Stimulated activated CD4-positive, alpha-beta T cell treated with anti-CD3 and anti-CD28 coated beads, Interleukin-15, amount 100 ng/mL, for 48 hours (primary cell): ENCODE measurements around the gene SEC63.
"Not testable (repeated sequence)": the region's sequence is repeated elsewhere in the genome, so short reads cannot be mapped to it uniquely, and the experiment has no call there.

Experiments
- DNase-seq, 2 donors: peaks; one replicate each; pipeline ENCODE4 v3.0.0-alpha.2; 2020; ENCODE audit warnings: low read depth in 2 of 2

Gene SEC63

GRCh38 chr6:107972413-107973096, 14.5 kb upstream of the SEC63 start:
- no peak for DNase-seq

DNA sequence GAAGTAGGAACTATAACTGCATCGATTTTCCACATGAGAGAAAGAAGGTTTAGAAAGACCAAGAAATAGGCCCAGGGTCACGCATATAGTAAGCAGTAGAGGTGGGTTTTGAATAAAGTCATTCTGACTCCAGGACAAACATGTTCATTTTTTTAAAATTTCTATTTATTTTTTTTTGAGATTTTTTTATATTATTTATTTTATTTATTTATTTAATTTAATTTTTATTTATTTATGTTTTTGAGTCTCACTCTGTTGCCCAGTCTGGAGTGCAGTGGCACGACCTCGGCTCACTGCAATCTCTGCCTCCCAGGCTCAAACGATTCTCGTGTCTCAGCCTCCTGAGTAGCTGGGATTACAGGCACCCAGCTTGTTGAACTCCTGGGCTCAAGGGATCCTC, 13.2 kb upstream of the SEC63 start:
- DNase-seq = no peak

- DNase-seq = no peak
Measured at GRCh38 chr6:107970255-107970654, 12.2 kb upstream of the SEC63 start.

DNA sequence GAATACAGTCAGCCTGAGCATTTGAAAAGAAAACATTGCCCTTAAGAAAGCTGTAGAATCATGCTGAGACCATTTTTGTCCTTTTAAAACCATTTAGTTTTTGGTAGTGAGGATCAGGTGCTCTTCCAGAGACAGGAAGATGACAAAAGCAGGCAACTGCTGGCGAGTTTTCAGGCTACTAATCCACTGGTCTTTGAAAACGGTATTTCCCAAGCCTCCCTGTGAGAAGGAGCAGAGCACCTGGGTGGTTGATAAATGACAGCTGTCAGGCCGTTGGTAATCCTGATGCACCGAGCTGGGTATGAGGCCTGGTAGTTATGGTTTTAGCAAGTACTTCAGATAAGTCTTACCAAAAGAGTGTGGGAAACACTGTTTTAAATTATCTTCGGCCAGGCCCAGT, 10.1 kb upstream of the SEC63 start:
- no peak for DNase-seq

DNA sequence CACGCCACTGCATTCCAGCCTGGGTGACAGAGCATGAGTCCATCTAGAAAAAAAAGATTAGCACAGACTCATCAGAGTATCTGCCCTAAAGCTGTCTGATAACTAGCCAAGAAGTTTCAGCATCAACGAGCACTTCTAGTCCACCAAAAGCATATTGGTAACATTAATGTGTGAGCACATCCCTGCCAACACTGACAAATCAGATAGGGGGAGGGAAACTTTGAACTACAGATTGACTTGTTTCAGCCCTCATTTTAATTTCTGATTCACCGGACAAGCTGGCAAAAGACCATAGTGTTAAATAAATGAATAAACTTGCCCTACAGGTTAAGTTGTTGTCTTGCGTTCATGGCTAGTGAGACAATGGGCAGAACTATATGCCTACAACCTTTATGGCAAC, 7.7 kb upstream of the SEC63 start:
- DNase-seq = no peak

GRCh38 chr6:107962723-107963122, 4.7 kb upstream of the SEC63 start:
- no peak for DNase-seq

DNA sequence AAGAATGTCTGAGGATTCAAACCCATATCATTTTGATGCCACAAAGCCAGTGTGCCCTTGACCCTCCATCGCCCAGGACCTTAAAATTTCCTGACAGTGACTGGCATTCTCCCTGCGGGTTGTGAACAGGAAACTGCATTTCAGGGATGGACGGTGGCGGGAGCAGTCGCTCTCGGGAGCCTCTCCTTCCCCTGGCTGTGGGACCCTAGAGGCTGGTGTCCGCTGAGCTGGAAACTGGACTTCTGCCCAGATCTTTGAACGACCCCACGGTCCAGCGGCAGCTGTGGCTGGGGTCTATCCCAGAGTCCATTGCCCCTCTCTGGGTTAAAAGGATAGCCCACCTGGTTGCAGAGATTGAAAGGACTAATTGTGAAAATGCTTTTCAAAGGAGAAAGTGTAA, 1.4 kb upstream of the SEC63 start:
- no peak for DNase-seq

GRCh38 chr6:107958689-107959362, 818 bp upstream of the SEC63 start:
- DNase-seq = not testable (repeated sequence)

DNA sequence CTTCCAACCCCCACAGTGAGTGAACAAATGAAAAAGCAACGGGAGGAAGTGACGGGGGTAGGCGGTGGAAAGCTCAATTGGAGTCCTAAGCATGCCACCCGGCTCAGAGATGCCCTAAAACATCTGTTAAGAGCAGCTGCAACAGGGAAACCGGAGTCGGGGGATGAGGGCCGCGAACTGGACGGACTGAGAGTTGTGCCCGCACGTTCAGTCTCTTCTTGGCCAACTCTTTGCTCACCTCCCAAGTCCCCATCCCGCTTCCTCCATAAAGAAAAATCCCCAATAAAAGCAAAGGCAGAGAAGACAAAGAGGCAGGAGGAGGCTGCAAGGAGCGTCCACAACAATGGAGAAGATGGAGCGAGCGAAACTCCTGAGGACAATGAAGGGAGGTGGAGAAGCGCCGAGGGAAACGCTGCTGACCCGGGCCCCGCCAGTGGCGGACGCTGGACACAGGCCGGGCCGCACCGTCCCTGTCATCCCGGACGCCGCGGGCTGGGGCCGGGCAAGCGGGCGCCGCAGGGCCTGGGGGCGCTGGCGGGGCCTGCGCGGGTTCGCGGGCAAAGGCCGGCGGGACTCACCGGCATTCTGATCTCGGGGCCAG, 600 bp downstream of the SEC63 start:
- peak; percentile 44 to 47 for DNase-seq

DNA sequence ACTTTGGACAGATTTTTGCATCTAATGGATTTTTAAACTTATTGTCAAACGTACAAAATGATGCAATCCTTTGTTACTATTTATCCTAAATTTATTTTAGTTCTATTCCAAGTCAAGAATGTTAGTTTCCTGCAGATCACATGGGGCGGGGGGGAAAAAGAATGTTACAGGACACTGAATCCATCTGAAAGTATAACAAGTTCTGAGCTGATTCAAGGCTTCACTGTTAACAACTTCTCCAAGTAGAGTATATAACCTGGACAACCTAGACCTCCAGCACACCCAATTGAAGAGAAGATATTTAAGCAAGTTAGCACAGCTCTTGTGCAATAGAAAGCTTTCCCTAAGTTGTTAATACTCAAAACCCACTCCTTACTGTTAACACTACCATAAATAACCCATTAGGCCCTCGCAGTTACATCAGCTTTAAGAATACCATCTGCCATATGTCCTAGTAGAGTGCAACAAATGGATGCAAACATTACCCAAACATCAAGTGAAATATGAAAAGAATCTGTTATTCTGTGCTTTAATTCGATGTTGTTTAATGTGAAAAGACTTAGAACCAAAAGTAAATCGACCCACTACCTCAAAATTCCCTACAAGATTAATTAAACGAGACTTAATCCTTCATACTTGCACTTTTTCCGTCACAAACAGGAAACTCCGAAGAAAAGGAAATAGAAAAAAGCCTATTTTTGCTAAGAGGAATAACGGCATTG, 1.3 kb downstream of the SEC63 start:
- DNase-seq = no peak

DNA sequence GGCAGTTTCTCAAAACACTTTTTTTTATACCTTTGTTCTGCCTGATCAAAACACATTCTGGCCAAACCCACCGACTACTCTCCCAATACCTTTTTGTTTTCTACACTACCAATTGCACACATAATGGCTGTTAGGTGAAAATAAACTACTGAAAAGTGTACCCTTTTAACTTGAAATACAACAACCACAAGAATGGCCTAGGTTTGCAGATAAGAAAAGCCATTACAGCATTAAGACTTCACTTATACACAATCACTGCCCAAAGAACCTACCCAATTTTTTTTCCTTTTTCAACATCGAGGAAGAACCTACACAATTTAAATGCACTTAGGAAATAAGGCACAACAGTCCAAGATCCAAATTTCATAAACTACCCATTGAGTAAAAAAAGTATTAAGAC, 1.8 kb downstream of the SEC63 start:
- no peak for DNase-seq

GRCh38 chr6:107953858-107954414, 4.1 kb downstream of the SEC63 start:
- not testable (repeated sequence) for DNase-seq

DNA sequence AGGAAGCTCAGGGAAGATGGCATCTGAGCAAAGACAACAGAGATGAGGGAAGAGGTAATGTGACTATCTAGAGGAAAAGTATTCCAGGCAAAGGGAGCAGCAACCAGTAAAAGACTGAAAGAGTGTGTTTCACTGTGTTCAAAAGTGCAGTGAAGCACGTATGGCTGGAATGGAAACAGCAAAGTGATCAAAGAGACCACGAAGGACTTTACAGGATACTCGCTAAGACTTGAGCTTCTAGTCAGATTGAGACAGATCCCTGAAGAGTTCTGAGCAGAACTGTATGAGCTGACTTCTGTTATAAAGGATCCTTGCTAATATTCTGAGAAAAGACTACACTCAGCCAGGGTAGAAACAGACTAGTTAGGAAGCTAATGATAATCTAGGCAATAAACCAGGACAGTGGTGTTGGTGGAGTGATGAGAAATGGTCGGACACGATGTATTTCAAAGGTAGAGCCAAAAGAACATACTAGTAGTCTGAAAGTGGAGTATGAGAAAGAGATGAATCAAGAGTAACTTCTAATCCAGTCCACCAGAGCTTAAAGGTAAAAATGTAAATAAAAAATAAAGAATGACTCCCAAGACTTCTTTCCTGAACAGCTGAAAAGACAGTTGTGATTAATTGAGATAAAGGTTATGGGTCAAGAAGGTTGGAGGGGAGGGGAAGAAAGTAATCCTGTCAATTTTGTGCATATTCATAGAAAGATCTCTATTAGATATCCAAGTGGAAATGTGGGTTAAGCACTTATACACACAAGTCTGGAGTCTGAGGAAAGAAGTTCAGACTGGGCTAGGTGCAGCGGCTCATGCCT, 14.2 kb downstream of the SEC63 start:
- no peak for DNase-seq

DNA sequence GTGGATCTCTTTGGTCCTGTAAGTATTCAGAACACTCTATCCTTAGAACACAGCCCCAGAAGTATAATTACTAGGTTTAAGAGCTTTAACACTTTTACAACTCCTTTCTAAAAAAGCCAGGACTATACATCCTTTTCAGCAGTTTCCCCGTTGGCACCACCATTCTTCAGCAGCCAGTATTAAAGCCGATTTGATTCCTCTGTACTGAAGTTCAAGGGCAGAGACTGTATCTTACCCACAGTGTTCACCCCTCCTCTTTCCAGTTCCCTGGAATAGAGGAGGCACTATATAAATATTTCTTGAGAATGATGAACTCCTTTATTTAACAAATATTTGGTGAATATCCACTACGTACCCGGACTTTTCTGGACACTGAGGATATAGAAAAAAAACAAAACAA, 15.9 kb downstream of the SEC63 start:
- no peak for DNase-seq

DNA sequence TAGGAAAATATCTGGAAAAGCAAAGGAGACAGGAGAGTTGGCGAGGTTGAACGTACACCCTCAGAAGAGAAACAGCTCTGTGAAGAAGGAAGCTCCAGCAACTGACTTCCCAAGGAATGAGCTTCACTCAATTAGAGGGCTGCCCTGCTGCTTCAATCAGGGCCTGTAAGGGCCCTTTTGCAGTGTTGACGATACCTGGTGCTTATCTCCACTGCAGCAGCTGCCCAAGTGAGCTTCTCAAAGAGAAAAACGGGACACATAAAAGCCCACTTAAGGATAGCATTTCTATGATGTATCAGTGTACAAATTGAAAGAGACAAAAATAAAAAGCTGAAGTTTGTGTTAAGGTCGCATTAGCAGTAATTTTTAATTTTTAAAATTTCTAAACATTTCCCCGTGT, 16.4 kb downstream of the SEC63 start:
- DNase-seq = no peak

- DNase-seq = no peak
Measured at GRCh38 chr6:107941199-107941598, 16.8 kb downstream of the SEC63 start.

GRCh38 chr6:107936910-107937292, 21.1 kb downstream of the SEC63 start:
- DNase-seq = not testable (repeated sequence)

- DNase-seq = no peak
Measured at GRCh38 chr6:107936162-107936909, 21.7 kb downstream of the SEC63 start.

DNA sequence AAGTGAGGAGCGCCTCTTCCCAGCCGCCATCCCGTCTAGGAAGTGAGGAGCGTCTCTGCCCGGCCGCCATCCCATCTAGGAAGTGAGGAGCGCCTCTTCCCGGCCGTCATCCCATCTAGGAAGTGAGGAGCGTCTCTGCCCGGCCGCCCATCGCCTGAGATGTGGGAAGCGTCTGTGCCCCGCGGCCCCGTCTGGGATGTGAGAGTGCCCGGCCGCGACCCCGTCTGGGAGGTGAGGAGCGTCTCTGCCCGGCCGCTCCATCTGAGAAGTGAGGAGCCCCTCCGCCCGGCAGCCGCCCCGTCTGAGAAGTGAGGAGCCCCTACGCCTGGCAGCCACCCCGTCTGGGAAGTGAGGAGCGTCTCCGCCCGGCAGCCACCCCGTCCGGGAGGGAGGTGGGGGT, 23.8 kb downstream of the SEC63 start:
- DNase-seq = not testable (repeated sequence)

GRCh38 chr6:107932580-107932979, 25.4 kb downstream of the SEC63 start:
- no peak for DNase-seq

DNA sequence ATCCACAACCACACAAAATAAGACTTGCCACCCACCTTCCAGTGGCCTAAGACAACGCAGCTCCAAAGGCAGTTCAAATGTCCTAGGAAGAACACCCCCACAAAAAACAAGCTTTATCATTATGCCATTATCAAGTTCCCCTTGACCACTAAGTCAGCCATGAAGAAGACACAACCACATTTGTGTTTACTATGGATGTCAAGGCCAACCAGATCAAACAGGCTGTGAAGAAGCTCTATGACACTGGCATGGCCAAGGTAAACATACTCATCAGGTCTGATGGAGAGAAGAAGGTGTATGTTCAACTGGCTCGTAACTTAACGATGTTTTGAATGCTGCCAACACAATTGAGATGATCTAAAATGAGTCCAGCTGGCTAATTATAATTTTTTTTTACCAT, 26.1 kb downstream of the SEC63 start:
- DNase-seq = no peak
